Right atrium auricular region (tissue), 2 donors: ENCODE results near the gene RALGAPA1. TPM values are rescaled to one million over a fixed set of nuclear protein-coding genes. Genes with fewer than 3 reads are reported as not detected.
"Not testable (repeated sequence)": the region's sequence is repeated elsewhere in the genome, so short reads cannot be mapped to it uniquely, and the experiment has no call there.

Source experiments
- DNase-seq: peaks from one replicate; pipeline ENCODE4 v3.0.0-alpha.2; 2019; ENCODE audit warnings: low spot score
- H3K27ac ChIP-seq, 2 donors: fragments of 200-600 bp; sonication (generic); 1 replicate in 1 of 2; 2 replicates in 1 of 2; pipeline ENCODE4 v1.5.1; 2016 to 2019
- H3K27me3 ChIP-seq, 2 donors: fragments of 200-600 bp; sonication (generic); one replicate each; pipeline versions ENCODE4 v1.5.1 to v1.6.0; 2017 to 2019
- H3K36me3 ChIP-seq: fragments of 200-600 bp; sonication (generic); one replicate; pipeline ENCODE4 v1.5.1; 2016
- H3K4me1 ChIP-seq, 2 donors: fragments of 200-600 bp; sonication (generic); one replicate each; pipeline versions ENCODE4 v1.5.1 to v1.6.0; 2017 to 2019
- H3K4me3 ChIP-seq, 2 donors: fragments of 200-600 bp; sonication (generic); 1 replicate in 1 of 2; 2 replicates in 1 of 2; pipeline ENCODE4 v1.5.1; 2017 to 2019; ENCODE audit warnings: mild to moderate bottlenecking in 1 of 2, moderate library complexity in 1 of 2
- H3K9me3 ChIP-seq, 2 donors: fragments of 200-600 bp; sonication (generic); one replicate each; pipeline ENCODE4 v1.5.1; 2019
- CTCF ChIP-seq, 2 donors: fragments of 200-600 bp; sonication (generic); IDR thresholded peaks; one replicate each; pipeline ENCODE4 v1.5.1; 2019; ENCODE audit warnings: antibody characterized with exemption in 2 of 2
- total RNA-seq, 2 donors: library from RNA; depleted of rRNA; stranded (reverse); fragments of >200 nt; gene quantifications; one replicate each; pipeline ENCODE4 v1.1.0, GENCODE V29; 2016

The RALGAPA1 gene
- total RNA-seq, 2 donors from 2014 or later: 26.9 to 29.6 TPM

- H3K9me3 ChIP-seq: no peaks in the 10 kb centered on the region
- no peaks in the 10 kb centered on the region for H3K36me3 ChIP-seq
- H3K27me3 ChIP-seq: no peaks in the 10 kb centered on the region
- no peak overlapping the region for H3K27ac ChIP-seq
- no peak for TF ChIP-seq CTCF (IDR thresholded peaks at IDR 0.05)
- DNase-seq: no peak
- no peak overlapping the region for H3K4me3 ChIP-seq
- H3K4me1 ChIP-seq: no peaks in the 10 kb centered on the region
These were observed 113.4 kb downstream of the RALGAPA1 start for GRCh38 chr14:35695647-35696046.

GRCh38 chr14:35695072-35695471, 114.0 kb downstream of the RALGAPA1 start:
- H3K36me3 ChIP-seq: peaks cover 2% of the 10 kb centered on the region
- H3K27me3 ChIP-seq: no peaks in the 10 kb centered on the region
- no peak overlapping the region for H3K27ac ChIP-seq
- no peaks in the 10 kb centered on the region for H3K4me1 ChIP-seq
- H3K9me3 ChIP-seq: no peaks in the 10 kb centered on the region
- TF ChIP-seq CTCF (IDR thresholded peaks at IDR 0.05): no peak
- no peak overlapping the region for H3K4me3 ChIP-seq
- no peak for DNase-seq

- H3K4me1 ChIP-seq: no peaks in the 10 kb centered on the region
- H3K36me3 ChIP-seq: peaks cover 20% of the 10 kb centered on the region
- H3K27me3 ChIP-seq: no peaks in the 10 kb centered on the region
- no peak overlapping the region for H3K27ac ChIP-seq
- no peak for TF ChIP-seq CTCF (IDR thresholded peaks at IDR 0.05)
- DNase-seq: no peak
- H3K4me3 ChIP-seq: no peak overlapping the region
- no peaks in the 10 kb centered on the region for H3K9me3 ChIP-seq
These were observed 120.1 kb downstream of the RALGAPA1 start for GRCh38 chr14:35689000-35689460.

GRCh38 chr14:35688126-35688826, 120.8 kb downstream of the RALGAPA1 start:
- Histone ChIP-seq H3K27me3 (no peaks in the 10 kb centered on the region), H3K4me3 (no peak overlapping the region), H3K36me3 (peaks cover 20% of the 10 kb centered on the region), H3K9me3 (no peaks in the 10 kb centered on the region), H3K4me1 (no peaks in the 10 kb centered on the region), H3K27ac (no peak overlapping the region)
- no peak for TF ChIP-seq CTCF (IDR thresholded peaks at IDR 0.05)
- DNase-seq: no peak

GRCh38 chr14:35687335-35687939, 121.7 kb downstream of the RALGAPA1 start:
- Histone ChIP-seq H3K4me3 (no peak overlapping the region), H3K9me3 (no peaks in the 10 kb centered on the region), H3K27me3 (no peaks in the 10 kb centered on the region), H3K36me3 (peaks cover 26% of the 10 kb centered on the region), H3K27ac (no peak overlapping the region), H3K4me1 (no peaks in the 10 kb centered on the region)
- DNase-seq: no peak
- TF ChIP-seq CTCF (IDR thresholded peaks at IDR 0.05): peak; percentile 48 to 78

GRCh38 chr14:35683688-35684087, 125.4 kb downstream of the RALGAPA1 start:
- H3K4me3 ChIP-seq, H3K9me3 ChIP-seq, H3K27ac ChIP-seq, H3K4me1 ChIP-seq, H3K27me3 ChIP-seq, DNase-seq: not testable (repeated sequence)
- peaks cover 14% of the 10 kb centered on the region for H3K36me3 ChIP-seq
